ENCODE data around the gene CBX5.
"Not testable (repeated sequence)": the region's sequence is repeated elsewhere in the genome, so short reads cannot be mapped to it uniquely, and the experiment has no call there.

The CBX5 gene
- total RNA-seq, result 49.6 to 82.9 reads per million in 2 donors

DNA sequence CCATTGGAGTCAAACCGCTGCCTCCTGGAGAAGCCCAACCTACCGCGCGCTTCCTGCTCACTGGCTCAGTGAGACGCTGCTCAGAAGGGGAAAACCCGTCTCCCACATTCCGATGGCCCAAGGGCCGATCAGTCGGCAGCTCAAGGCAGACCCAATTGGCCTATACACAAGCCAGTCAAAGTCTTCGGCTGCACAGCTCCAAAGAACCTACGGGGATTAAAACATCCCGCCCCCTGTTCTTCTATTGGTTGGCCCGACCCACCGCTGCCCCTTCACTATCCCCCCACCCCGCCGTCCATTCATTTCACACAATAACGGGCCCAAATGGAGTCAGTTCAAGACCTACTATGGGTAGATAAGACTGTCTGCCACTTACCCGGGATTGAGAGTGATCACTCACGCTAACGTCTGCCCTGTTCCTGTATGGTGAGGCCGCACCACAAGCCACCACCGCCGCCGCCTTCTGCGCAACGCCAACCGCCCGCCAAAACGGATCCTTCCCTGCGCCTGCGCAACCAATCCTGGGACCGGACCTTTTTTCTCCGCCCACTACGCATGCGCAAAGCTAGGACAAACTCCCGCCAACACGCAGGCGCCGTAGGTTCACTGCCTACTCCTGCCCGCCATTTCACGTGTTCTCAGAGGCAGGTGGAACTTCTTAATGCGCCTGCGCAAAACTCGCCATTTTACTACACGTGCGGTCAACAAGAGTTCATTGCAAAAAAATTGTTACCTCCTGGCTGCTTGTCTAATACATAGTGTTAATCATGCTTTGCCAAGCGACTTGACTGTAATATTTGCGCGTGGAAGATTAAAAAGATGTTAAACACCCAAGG, at the start of gene CBX5:
CBX5 (minus strand) TSS at position 491 of the 836 bp plus-strand sequence. CDS start 22,472 bp downstream, outside the sequence.
- peak; percentile 97 to 100 (median 98) for DNase-seq

- DNase-seq, result no peak
Measured at GRCh38 chr12:54328595-54329337, 48.8 kb upstream of the CBX5 start.

GRCh38 chr12:54325442-54326109, 45.7 kb upstream of the CBX5 start:
- peak in 1 of 5 experiments; percentile 12 for DNase-seq

DNA sequence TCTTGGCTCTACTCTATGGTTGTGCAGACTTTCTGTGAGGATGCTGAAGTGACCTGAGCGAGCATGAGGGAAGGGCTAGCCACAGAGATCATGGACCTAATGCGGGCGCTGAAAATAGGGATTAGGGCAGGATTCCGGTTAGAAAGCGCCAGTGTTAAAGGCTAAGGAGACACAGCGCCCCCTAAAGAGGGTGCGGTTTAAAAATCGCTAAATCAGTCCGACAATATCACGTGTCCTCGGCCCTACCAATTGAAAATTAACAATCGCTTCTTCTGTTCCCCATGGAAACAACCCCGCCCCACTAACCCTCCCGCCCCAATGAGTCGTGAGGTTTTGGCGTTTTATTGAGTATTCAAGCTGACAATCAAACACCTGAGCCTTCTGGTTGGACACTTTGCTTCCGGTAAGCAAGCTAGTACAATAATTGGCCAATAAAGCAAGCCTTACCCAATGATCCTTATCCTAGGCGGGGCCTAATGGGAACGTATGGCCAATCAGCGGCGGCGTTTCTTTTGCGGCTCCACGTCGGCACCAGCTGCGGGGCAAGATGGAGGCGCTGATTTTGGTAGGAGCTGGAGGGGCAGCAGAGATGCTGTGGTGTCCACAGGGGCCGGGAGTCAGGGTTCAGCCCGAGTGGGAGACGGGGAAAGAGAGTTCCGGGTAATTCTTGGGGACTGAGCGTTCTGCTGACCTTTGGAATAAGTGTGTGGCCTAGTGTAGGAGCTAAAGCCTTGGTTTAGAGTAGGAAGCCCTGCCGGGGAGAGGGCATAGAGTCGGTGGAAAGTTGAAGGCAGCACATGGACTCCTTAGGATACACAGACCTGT, 44.9 kb upstream of the CBX5 start, which contains the start of gene COPZ1:
COPZ1 (plus strand) TSS at position 515 of the 825 bp plus-strand sequence; CDS start at position 548, 33 bp downstream.
- peak; percentile 73 to 99 (median 88) for DNase-seq

DNA sequence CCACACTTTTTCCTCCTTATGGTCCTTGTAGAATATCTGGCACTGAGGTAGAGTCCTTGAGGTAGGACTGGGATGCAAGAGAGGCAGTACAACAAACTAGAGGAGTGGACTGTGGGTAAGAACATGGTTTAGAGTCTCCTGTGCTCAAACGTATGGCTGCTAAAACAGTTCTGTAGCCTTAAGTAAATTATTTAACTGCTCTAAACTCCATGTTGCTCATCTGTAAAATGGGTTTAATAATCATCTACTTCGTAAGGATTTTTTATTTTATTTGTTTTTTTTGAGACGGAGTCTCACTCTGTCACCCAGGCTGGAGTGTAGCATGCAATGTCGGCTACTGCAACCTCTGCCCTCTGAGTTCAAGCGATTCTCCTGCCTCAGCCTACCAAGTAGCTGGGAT, 41.4 kb upstream of the CBX5 start:
- no peak for DNase-seq

- DNase-seq, result not testable (repeated sequence)
Measured at GRCh38 chr12:54312309-54312708, 32.4 kb upstream of the CBX5 start.

GRCh38 chr12:54311051-54311450, 31.1 kb upstream of the CBX5 start:
- no peak for DNase-seq

- no peak for DNase-seq
Measured at GRCh38 chr12:54306925-54307741, 27.2 kb upstream of the CBX5 start.

GRCh38 chr12:54304187-54304810, 24.4 kb upstream of the CBX5 start:
- DNase-seq, result peak in 2 of 5 experiments; percentile 33 to 68

DNA sequence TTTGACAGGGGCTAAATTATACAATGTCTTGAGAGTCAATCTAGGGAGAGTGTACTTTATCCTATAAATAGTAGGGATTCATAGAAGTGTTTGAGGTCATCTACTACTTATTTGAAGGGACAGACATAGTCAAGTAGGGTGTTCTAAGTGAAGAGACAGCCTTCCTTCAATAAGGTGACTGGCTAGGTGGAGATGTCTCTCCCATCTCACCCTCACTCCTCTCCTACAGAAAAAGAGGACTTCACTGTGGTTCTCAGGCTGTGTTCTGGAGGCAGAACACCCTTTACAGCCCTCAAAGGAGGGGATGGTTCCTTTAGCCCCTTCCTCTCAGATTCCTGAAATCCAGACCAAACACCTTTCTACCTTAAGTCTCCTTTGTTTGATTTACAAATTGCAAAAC, 23.7 kb upstream of the CBX5 start:
- no peak for DNase-seq

DNA sequence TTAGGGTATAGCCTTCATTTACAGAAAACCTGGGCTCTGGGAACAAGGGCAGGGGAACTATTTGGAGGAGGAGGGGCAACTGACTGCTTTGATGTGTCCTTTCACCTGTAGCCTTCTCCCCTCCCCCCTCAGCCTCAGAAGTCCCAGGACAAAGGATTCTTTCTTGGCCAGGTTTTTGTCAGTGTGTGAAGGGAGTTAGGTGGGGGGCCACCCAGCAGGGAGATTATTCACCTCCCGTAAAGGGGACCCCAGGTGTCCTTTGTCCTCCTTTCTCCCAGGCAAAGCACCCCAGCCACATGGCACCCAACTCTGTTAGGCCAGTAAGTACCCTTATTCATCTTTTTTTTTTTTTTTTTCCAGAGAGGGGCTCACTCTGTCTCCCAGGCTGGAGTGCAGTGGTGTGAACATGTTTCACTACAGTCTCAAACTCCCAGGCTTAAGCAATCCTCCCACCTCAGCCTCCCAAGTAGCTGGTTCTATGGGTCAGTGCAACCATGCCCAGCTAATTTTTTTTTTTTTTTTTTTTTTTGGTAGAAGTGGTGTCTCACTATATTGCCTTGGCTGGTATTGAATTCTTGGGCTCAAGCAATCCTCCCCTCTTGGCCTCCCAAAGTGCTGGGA, 21.6 kb upstream of the CBX5 start:
- no peak for DNase-seq

DNA sequence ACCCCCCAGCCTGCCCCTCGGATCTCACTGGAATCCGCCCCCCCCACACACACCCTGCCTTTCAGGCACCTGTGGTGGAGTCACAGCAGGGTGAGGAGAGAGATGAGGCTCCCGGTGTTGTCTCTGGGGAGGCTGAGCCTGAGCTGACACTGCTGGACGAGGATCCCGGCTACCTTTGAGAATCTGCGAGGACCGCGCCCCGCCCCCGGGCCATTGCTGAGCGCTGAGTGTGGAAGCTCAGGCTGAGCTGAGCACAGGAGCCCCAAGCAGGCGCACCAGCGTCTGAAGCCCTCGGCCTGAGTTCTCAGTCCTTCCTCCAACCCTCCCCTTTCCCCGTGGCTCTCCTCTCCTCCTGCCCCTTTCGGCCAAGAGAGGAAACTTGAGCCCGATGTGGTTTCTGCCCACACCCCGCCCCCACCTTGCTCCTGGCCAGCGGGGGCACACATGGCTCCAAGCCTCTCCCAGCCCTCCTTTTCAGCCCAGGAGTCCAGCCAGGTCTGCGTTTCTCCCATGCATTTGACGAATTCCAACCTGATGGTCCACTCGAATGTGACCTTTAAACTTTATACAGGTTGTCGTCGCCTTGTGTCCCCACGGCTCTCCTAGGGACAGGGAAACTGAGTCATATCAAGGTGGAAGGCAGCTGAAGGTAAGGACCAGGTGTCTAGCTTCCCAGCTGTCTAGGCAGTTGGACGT, 21.0 kb upstream of the CBX5 start, which contains the start of gene NFE2:
NFE2 (minus strand) TSS at position 284 of the 696 bp plus-strand sequence. CDS start 5,767 bp downstream, outside the sequence.
- no peak for DNase-seq

GRCh38 chr12:54300225-54300731, 20.4 kb upstream of the CBX5 start:
- no peak for DNase-seq

GRCh38 chr12:54299515-54300224, 19.7 kb upstream of the CBX5 start:
- DNase-seq, result no peak

- no peak for DNase-seq
Measured at GRCh38 chr12:54298904-54299303, 19.0 kb upstream of the CBX5 start.

DNA sequence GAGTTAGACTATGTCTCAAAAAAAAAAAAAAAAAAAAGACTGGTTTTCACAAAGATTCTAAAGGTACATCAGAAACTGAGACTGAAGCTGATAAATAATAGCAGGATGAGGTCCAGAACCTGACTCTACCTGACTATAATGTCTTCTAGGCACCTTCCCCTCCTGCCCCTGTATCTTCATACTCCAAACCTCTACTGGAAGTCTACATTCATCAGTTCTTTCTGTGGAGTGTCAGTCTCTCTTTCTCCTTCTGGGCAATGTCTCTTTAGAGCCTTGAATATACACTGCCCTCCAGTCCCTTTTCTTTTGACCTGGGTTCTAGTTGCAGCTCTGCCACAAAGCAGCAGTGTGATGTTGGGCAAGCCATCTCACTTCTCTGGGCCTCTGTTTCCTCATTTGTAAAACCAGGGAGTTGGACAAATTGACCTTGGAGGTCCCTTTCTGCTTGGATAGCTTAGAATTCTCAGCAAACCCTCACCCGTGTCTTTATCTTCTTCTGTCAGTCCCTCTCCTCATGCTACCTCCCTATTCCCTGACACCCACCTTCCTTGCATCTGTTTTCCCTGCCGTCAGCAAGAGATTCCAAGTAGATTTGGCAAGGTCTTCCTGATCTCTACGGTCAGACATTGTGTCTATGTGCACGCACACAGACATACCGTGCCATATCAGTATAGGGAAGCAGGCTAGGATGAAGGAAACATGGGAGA, 16.6 kb upstream of the CBX5 start:
- DNase-seq, result no peak

DNA sequence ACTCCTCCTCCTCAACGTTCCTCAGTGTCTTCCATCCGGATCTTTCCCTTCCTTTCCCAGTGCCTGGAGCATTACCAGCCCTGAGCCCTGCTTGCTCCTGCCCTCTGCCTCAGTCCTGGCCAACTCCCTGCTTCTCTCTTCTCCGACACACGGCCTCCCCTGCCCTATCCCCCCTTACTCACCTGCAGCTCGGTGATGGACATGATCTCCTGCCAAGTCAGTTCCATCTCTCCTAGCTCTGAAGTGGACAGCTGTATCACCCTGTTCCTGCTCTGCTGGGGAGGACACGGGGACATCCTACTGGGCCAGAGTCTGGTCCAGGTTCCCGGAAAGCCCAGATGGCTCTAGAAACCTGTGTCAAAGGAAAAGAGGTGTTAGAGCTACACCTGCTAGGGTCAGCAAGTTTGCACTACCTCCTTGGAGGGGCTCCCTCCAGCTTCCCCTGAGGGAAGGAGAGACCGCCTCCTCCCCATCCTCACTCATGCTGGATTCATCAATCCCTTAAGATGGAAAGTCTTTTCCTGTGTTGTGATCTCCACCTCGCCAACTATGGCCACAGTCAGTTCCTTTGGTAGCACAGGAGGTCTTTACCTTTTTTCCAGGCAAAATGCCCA, 15.1 kb upstream of the CBX5 start:
- no peak for DNase-seq

Measured in T-helper 2 cell (primary cell).